ENCODE data around the gene CEACAM7.
A peak's percentile ranks its signal among the peaks of the same experiment; 100 is the strongest.
"Not testable (repeated sequence)": the region's sequence is repeated elsewhere in the genome, so short reads cannot be mapped to it uniquely, and the experiment has no call there.

The CEACAM7 gene

GRCh38 chr19:41688098-41688497 lies at the start of gene CEACAM7:
CEACAM7 (minus strand) TSS chr19:41688270; CDS start chr19:41688165, 105 bp downstream.
- DNase-seq: no peak

DNA sequence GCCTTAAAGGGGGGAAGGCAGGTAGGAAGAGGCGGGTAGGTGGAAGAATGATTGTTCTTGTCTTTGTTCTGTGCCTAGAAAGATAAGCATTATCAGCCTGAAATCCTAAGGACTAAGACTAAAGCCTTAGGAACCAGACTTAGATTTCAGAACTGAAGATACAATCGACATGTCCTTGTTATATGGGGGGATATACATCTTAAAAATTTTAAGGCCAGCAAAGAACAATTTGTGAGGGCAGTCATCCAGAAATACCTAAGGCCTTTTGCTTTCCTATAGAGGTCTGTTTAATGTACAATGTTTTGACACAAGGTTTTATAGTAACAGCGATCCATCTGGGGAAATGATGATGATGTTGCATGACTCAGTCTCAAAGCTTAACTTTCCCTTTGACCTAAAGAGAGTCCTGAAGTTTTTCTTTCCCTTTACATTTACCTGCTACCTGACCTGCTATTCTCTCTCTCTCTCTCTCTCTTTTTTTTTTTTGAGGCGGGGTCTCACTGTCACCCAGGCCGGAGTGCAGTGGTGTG lies 47.1 kb upstream of the CEACAM7 start:
- no peak for DNase-seq

GRCh38 chr19:41734585-41734984 lies 46.5 kb upstream of the CEACAM7 start:
- DNase-seq: no peak

DNA sequence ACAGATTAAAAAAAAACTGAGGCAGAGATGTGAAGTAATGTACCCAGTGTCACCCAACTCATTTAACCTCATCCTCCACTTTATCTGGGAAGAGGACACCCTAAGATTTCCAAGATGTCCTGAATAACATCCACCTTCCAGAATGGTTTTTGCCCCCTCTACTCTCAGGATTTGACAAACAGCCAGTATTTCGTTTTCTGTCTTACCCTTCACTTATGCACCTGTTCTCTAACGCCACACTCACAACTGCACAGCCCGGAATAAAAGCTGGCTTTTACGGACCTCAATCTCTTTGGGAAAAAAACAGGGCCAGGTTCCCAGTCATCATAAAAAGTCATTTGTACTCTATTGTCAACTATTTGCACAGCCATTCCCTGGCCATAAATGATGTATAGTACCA lies 46.1 kb upstream of the CEACAM7 start:
- no peak for DNase-seq

DNA sequence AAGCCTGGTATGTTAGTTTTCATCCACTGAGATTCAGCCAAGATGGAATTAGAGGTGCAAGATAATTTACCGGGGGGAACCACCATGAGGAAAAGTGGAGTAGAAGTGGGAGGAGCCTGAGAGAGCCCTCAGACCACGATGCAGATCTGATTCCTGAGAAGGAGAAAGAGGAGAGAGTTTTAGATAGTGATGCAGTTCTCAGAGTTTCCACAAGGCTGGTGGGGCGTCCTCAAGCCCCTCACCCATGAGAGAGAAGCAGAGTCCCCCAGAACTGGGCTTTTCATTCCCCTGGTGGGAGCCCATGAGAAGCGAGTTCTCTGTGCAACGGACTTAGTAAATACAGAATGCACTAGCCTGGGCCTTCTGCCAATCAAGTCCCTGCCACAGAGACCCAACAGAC lies 38.4 kb upstream of the CEACAM7 start:
- DNase-seq: no peak

DNA sequence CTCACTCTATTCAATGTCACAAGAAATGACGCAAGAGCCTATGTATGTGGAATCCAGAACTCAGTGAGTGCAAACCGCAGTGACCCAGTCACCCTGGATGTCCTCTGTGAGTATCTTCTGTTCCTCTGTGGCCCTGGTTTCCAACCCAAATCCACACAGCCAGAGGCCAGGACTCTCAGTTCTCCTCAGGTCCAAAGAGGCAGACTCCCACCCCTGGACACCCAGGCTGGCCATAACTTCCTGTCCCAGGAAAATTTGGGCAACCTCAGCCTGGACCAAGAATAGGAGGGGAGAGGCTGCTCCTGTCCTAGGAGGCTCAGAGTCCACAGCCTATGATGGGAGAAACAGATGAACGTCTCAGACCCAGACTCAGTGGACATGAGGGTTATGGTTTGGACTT lies 32.0 kb upstream of the CEACAM7 start:
- DNase-seq: no peak

GRCh38 chr19:41718761-41719160 lies 30.7 kb upstream of the CEACAM7 start:
- DNase-seq: no peak

DNA sequence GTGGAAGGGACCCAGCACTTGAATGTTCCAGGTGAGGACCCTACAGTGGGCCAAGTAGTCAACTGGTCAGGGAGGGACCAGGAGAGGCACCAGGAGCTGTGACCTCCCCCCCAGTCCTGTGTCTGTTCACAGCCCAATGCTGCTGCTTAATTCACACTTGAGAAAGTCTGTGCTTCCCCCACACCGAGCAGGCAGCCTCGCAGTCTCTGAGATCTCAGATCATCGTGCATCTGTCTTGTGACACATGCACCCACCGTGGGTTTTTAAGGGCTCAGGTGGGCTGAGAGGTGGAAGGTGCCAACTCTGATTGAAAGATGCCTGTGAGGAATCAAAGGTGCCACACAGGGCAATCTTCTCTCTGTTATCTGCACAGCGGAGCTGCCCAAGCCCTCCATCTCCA lies 26.5 kb upstream of the CEACAM7 start:
- DNase-seq: no peak

DNA sequence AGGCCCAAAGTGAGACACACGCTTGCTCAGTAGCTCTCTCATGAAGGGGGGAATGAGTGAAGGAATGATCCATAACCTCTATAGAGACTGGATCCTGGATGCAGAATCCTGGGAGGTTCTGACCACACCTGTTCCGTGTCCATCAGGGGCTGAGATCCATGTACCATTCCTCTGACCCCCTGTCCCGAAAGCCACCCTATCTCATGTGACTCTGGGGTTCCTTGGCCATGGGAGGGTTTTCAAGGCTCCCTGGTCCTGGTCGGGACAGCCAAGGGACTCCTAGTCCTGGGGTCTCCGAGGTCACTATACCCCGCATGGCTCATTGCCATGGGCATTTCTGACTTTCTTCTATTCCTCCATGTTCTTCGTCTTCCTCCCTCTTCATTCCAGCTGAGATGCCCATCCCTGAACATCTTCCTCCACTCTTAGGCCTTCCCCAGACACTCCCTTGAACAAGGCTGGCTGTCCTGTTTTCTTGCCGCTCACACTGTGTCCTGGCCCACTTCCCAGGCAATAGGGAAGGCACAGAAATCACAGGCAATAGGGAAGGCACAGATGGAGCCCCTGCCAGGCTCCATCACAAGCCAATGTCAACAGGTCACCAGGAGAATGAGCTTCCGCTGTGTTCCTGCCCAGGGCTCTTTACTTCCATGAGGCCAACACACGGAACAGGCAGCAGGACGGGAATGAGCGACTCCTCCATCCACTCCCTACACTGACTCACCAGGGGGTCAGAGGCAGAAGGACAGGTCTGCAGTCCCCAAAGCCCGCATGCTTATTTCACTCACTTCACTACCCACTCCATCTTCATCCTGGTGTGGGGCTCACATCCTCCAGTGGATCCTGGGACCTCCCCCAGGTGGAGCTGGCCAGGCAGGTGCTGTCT lies 23.5 kb upstream of the CEACAM7 start:
- DNase-seq: no peak

DNA sequence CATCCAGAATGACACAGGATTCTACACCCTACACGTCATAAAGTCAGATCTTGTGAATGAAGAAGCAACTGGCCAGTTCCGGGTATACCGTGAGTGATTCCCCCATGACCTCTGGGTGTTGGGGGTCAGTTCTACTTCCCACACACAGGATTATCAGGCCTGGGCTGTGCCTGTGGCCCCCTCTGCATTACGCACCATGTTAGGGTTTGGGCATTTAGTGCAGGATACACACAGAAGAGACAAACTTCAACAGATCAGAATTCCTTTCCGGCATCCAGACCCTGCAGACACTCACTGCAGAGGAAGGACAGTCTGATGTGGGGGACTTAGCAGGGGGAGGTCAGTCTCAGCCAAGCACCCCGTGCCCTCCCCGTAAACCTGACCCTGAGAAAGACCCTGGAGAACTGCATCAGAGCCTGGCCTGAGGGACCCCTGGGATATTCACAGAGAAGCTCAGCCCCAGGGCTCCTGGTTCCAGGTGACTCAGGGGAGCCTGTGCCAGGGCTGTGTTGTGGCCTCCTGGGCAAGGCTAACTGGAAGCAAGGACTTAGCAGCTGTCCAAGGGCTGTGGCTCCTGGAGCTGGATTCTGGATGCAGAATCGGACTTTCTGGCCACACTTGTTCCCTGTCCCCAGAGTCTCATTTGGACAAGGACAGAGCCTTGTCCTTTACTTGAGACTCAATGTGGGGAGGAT lies 22.0 kb upstream of the CEACAM7 start:
- no peak for DNase-seq

DNA sequence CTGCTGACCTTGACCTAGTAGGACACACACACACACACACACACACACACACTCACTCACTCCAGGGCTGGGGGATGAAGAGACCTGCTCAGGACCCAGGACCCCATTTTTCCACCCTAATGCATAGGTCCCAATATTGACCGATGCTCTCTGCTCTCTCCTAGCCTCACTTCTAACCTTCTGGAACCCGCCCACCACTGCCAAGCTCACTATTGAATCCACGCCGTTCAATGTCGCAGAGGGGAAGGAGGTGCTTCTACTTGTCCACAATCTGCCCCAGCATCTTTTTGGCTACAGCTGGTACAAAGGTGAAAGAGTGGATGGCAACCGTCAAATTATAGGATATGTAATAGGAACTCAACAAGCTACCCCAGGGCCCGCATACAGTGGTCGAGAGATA lies 21.4 kb upstream of the CEACAM7 start:
- DNase-seq: not testable (repeated sequence)

DNA sequence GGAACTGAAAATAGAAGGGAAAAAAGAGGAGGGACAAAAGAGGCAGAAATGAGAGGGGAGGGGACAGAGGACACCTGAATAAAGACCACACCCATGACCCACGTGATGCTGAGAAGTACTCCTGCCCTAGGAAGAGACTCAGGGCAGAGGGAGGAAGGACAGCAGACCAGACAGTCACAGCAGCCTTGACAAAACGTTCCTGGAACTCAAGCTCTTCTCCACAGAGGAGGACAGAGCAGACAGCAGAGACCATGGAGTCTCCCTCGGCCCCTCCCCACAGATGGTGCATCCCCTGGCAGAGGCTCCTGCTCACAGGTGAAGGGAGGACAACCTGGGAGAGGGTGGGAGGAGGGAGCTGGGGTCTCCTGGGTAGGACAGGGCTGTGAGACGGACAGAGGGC lies 20.4 kb upstream of the CEACAM7 start, which contains the start of gene CEACAM5:
Gene CEACAM5 (plus strand): TSS at position 146 of the 400 bp plus-strand sequence. CDS start 106 bp downstream, at position 252.
- no peak for DNase-seq

DNA sequence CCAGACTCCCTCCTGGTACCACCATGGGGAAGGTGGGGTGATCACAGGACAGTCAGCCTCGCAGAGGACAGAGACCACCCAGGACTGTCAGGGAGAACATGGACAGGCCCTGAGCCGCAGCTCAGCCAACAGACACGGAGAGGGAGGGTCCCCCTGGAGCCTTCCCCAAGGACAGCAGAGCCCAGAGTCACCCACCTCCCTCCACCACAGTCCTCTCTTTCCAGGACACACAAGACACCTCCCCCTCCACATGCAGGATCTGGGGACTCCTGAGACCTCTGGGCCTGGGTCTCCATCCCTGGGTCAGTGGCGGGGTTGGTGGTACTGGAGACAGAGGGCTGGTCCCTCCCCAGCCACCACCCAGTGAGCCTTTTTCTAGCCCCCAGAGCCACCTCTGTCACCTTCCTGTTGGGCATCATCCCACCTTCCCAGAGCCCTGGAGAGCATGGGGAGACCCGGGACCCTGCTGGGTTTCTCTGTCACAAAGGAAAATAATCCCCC lies 19.9 kb upstream of the CEACAM7 start:
- DNase-seq: no peak

DNA sequence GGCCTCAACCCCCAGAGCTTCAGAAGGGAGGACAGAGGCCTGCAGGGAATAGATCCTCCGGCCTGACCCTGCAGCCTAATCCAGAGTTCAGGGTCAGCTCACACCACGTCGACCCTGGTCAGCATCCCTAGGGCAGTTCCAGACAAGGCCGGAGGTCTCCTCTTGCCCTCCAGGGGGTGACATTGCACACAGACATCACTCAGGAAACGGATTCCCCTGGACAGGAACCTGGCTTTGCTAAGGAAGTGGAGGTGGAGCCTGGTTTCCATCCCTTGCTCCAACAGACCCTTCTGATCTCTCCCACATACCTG lies 19.4 kb upstream of the CEACAM7 start:
- DNase-seq: no peak

DNA sequence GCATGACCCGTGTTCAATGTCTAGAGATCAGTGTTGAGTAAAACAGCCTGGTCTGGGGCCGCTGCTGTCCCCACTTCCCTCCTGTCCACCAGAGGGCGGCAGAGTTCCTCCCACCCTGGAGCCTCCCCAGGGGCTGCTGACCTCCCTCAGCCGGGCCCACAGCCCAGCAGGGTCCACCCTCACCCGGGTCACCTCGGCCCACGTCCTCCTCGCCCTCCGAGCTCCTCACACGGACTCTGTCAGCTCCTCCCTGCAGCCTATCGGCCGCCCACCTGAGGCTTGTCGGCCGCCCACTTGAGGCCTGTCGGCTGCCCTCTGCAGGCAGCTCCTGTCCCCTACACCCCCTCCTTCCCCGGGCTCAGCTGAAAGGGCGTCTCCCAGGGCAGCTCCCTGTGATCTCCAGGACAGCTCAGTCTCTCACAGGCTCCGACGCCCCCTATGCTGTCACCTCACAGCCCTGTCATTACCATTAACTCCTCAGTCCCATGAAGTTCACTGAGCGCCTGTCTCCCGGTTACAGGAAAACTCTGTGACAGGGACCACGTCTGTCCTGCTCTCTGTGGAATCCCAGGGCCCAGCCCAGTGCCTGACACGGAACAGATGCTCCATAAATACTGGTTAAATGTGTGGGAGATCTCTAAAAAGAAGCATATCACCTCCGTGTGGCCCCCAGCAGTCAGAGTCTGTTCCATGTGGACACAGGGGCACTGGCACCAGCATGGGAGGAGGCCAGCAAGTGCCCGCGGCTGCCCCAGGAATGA lies 18.9 kb upstream of the CEACAM7 start:
- DNase-seq: peak in 8 of 51 donors; percentile 5 to 42 (median 22)

GRCh38 chr19:41705393-41706174 lies 17.5 kb upstream of the CEACAM7 start:
- DNase-seq: no peak

GRCh38 chr19:41703602-41704293 lies 15.7 kb upstream of the CEACAM7 start:
- no peak for DNase-seq

GRCh38 chr19:41702171-41702651 lies 14.1 kb upstream of the CEACAM7 start:
- DNase-seq: no peak

DNA sequence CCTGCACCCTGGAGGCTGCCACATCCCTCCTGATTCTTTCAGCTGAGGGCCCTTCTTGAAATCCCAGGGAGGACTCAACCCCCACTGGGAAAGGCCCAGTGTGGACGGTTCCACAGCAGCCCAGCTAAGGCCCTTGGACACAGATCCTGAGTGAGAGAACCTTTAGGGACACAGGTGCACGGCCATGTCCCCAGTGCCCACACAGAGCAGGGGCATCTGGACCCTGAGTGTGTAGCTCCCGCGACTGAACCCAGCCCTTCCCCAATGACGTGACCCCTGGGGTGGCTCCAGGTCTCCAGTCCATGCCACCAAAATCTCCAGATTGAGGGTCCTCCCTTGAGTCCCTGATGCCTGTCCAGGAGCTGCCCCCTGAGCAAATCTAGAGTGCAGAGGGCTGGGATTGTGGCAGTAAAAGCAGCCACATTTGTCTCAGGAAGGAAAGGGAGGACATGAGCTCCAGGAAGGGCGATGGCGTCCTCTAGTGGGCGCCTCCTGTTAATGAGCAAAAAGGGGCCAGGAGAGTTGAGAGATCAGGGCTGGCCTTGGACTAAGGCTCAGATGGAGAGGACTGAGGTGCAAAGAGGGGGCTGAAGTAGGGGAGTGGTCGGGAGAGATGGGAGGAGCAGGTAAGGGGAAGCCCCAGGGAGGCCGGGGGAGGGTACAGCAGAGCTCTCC lies 13.5 kb upstream of the CEACAM7 start:
- no peak for DNase-seq

Measured in hypothalamus (tissue), 51 donors.